DMS 273 (cell line): Measurements from ENCODE around the gene GCSAM.
"Not testable (repeated sequence)": the region's sequence is repeated elsewhere in the genome, so short reads cannot be mapped to it uniquely, and the experiment has no call there.

ENCODE experiments used
- DNase-seq: peaks from one replicate; lab custom pipeline; 2025; ENCODE audit not compliant: unreplicated experiment; lab: John Stamatoyannopoulos, UW

Gene GCSAM

GRCh38 chr3:112074616-112075497 lies 58.2 kb downstream of the GCSAM start:
- DNase-seq, result peak; percentile 78

DNA sequence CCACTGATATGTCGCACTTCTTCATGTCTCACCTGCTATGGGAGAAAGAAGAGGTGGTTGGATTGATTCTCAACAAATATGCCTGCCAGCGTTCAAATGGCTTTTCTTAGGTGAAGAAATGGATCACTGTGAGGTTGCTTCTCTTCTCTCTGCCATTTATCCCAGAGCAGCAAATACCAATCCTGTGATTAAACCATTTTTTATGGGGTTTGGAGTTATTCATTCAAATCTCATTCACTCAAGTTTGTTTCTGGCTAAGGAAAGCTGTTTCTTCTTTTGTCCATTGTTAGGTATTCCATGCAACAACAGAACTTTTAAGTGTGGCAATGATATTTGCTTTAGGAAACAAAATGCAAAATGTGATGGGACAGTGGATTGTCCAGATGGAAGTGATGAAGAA lies 59.0 kb downstream of the GCSAM start:
- no peak for DNase-seq

GRCh38 chr3:112072387-112073060 lies 60.5 kb downstream of the GCSAM start:
- DNase-seq, result not testable (repeated sequence)
